Stimulated activated CD8-positive, alpha-beta memory T cell treated with anti-CD3 and anti-CD28 coated beads, Interleukin-2, amount 100 ng/mL, for 48 hours (primary cell): ENCODE results near the gene SYNE3.

Experiments
- DNase-seq, 2 donors: peaks; one replicate each; pipeline ENCODE4 v3.0.0-alpha.2; 2020; ENCODE audit warnings: low read depth in 2 of 2

SYNE3 gene, protein sequence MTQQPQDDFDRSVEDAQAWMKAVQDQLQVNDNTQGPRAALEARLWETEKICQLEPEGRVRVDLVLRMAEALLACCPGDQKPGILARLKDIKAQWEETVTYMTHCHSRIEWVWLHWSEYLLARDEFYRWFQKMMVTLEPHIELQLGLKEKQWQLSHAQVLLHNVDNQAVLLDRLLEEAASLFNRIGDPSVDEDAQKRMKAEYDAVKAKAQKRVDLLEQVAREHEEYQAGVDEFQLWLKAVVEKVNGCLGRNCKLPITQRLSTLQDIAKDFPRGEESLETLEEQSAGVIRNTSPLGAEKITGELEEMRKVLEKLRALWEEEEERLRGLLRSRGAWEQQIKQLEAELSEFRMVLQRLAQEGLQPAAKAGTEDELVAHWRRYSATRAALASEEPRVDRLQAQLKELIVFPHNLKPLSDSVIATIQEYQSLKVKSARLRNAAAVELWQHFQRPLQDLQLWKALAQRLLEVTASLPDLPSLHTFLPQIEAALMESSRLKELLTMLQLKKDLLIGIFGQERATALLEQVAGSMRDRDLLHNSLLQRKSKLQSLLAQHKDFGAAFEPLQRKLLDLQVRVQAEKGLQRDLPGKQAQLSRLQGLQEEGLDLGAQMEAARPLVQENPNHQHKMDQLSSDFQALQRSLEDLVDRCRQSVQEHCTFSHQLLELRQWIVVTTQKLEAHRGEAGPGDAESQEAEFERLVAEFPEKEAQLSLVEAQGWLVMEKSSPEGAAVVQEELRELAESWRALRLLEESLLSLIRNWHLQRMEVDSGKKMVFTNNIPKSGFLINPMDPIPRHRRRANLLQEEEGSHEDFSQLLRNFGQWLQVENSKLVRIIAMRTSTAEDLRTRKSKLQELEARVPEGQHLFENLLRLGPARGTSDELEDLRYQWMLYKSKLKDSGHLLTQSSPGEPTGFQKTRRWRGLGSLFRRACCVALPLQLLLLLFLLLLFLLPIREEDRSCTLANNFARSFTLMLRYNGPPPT

DNA sequence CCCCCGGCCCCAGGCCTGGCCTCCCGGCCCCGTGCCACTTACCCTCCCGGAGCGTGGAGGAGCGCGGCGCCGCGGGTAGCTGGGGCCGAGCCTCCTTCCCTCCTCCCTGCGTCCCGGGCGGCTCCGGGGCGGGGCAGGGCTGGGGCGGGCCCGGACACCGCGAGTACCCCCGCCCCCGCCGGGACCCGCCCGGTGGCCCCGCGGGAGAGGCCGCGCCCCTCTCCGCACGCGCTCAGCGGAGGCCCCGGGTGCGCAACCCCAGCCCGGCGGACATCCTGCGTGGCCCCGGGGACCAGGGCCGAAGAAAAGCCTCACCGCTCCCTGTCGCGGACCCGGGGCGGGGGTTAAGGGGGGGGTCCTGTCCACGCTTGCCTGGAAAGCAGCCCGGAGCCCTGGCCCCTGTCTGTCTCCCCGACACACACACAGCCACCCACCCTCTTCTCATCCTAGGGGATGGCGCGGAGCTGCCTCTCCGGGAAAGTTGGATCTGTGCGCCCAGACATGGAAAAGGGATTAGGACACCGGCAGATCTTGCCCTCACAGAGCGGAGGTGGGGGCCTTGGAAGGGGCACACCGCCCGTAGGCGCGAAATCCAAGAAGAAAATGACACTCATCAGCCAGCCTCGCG lies at the start of gene SYNE3:
Gene SYNE3, minus strand, starts transcription at position 97 of the 628 bp plus-strand sequence. CDS start 40,829 bp downstream, outside the sequence.
- DNase-seq: peak in 1 of 2 donors; percentile 45

DNA sequence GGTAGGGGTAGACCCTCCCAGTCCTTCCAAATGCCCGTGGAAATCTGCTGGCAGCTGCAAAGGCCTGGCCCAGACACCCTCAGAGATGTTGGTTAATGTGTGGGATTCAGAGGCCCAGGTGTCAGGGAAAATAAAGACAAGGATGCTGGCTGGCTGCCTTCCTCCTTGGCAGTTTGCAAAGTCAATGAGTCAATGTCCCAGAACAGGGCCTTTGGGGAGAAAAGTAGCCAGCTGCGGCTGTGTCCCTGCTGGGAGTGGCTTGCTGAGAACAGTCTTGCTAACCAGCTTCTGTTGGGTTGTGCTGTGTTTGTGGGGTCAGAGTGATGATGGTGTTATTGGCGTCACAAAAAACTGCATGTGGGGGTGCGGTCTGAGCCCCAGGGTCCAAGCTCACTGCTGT lies 47.6 kb upstream of the SYNE3 start:
- no peak for DNase-seq

DNA sequence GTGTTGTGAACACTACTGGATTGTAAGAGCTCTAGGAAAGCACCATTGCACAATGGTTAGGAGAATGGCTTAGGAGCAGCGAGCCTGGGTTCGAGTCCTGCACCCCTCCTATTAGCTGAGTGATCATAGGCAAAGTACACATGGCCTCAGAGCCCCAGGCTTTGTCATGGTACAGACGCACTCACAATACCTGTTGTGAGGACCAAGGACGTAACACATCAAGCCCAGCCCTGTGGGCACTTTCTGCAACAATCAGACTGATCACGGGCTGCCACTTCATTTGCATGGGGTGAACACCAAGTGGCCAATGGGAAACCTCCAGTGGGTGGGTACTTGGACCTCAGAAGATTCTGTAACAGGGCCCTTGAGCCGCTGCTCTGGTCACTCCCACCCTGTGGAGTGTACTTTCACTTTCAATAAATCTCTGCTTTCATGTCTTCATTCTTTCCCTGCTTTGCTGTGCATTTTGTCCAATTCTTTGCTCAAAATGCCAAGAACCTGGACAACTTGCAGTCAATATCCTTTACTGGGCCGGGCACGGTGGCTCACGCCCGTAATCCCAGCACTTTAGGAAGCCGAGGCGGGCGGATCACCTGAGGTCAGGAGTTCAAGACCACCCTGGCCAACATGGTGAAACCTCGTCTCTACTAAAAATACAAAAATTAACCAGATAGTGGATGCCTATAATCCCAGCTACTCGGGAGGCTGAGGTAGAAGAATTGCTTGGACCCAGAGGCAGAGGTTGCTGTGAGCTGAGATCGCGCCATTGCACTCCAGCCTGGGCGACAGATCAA lies 46.6 kb upstream of the SYNE3 start:
- DNase-seq: no peak

DNA sequence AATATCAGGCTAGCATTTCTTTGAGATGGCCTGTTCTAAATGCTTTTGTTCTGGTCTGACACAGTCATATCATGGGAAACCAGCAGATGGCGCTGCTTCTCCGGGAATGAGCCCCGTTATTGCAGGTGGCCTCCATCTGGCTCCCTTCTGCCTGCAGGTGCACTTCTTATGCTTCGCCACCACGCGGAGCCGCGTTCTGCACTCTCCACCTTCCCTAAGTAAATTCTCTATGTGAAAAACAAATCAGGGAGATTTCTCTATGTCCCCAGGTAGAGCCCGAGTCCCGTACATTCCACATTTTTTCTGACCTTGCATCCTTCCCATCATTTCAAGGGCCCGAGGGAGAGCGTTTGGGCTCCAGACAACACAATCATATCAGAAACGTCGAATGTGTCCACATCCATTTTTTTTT lies 44.6 kb upstream of the SYNE3 start:
- peak; percentile 73 to 85 for DNase-seq

DNA sequence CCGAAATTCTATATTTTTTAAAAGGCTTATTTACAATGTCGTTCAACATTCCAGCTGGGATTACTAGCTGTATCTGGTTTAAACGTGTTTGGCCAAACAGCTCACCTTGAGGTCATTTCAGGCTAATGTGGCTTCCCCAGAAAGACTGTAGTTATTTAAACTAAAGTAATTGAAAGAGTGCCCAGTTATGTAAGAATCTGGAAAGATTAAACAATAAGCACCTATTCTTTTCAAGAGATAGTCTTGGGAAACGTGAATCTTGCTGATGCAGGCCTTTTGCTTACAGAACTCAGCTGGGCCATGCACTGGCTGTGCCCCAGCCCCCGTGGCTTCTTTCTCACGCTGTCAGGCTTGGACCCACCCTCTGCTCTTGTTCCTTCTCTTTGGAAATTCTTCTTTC lies 42.8 kb upstream of the SYNE3 start:
- no peak for DNase-seq

DNA sequence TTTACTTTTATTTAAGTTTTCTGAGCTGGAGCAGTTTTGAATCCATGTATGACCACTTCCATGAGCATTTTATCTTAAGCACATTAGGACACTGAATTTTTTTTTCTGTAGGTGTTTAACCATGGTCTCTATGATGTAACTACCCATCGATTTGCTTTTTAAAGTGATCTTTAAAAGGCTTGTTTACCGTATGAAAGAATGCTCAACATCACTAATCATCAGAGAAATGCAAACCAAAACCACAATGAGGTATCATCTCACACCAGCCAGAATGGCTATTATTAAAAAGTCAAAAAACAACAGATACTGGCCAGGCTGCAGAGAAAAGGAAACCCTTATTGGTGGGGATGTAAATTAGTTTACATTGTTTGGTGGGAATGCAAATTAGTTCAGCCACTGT lies 41.4 kb upstream of the SYNE3 start:
- DNase-seq: no peak

DNA sequence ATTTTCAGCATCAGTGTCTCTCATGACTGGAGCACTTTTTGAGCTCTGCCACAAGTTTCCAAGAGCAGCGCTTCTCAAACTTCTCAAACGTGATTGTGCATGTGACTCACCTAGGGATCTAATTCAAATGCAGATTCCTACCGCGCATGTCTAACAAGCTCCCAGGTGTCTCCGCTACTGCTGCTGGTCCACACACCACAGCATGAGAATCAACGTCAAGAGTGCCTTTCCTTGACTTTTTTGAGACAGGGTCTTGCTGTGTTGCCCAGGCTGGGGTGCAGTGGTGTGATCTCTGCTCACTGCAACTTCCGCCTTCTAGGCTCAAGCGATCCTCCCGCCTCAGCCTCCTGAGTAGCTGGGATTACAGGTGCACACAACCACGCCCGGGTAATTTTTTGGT lies 40.8 kb upstream of the SYNE3 start:
- DNase-seq: no peak

DNA sequence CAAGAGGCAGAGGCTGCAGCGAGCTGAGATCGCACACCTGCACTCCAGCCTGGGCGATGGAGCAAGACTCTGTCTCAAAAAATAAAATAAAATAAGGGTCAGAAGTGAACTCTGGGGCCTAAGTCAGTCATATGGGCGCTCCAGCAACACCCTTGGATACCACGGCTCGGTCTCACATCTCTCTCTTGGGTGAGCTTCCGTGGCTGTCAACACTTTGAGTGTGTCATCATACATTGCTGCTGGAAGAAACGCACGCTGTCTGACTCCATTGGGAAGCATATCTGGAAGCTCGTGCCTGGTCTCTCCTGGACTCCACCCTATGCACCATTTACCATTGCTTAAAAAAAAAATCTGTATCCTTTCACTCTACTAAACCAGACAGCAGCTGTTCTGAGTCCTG lies 38.6 kb upstream of the SYNE3 start:
- no peak for DNase-seq

DNA sequence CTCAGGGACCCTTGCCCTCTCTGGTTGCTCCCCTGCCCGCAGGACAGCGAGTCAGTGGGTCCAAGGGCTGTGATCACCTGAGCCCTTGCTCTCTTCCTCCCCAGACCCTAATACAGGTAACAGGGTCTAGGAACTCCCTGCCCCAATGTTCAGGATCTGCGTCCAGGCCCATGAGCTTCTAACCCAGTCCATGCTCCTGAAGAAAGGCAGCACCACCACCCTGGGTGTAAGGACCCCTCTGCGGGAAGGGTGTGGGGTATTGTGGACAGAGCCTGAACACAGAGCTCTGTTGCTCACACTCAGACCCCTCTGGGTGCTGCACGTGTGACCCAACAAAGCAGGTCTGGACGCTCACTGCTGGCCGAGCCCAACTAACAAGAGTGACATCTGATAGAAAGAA lies 36.7 kb upstream of the SYNE3 start:
- no peak for DNase-seq

DNA sequence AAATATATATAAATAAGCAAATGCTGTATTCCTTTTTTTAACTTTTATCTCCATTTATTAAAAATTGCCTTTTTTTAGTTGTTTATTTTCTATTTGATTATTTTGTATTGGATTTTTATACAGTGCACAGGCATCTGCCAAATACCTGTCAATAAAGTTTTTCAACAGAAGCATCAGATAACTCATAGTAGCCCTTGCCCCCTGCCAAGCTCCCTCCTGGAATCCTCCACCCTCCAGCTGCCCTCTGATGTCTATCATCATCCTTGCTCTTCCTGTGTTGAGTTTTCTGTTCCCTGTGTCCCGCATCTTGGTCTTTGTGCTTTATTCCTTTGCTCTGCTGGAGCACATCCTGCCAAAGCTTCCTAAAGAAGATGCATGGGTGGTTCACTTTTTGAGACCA lies 35.0 kb upstream of the SYNE3 start:
- no peak for DNase-seq

DNA sequence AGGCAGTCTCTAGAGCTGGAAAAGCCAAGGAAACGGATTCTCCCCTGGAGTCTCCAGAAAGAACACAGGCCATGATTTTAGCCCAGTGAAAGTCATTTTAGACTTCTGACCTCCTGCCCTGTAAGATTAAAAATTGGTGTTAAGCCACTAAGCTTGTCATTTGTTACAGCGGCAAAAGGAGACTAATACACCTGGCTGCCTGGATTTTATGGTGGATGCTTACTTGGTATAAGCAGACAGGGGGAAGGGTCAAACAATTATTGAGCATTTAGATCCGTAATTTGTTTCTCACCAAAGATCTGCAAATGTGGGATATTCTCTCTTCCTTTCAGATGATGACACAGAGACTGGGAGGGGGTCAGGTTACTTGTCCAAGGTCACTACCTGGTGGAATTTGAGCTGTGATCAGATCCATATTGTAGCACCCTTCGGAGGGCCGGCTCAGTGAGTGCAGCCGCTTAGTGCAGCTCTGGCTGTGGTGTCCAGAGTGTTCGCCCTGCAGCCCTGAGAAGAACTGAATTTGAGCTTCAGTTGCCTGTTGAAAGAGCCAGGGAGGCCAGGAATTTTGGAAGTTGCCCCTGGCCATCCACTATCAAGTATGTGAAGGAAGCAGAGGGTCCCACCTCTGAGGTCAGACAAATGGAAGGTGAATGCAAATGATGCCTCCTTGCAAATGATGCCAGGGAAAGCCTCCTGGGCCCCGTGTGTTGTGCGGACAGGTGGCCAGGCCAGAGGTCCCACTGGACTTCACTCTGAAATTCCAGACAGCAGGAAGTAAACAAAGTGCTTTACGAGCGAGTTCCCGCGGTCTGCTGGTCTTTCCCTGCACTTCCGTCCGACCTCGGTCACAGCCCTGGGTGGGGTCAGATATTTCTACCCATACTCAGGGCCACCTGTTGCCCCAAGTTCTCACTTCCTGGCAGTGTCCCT lies 33.5 kb upstream of the SYNE3 start:
- DNase-seq: no peak

DNA sequence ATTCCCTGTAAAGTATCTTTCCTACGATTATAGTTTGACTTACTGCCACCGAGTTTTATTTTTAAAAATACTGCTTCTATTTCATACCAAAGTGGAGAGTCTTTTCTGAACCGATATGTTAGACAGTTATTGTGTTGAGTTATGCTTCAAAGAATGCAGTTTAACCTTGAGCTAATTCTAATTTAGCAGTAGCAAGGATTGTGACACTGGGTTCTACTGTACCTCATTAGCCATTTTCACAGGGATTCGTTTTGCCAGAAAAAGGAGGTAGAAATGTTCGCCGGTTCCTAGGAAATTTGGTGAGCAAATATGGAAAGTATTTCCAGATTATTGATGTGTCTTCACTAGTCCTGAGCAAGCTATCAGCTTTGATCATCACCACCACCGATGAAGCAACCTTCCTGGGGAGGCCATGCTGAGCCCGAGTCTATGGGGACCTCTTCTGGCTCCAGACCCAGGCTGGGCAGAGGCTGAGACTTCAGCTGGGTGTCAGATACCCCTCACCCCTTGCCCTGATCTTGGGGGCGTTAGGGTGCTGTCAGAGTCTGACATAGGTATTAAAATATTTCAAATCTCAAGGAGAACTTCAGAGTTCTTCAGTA lies 32.0 kb upstream of the SYNE3 start:
- DNase-seq: no peak

DNA sequence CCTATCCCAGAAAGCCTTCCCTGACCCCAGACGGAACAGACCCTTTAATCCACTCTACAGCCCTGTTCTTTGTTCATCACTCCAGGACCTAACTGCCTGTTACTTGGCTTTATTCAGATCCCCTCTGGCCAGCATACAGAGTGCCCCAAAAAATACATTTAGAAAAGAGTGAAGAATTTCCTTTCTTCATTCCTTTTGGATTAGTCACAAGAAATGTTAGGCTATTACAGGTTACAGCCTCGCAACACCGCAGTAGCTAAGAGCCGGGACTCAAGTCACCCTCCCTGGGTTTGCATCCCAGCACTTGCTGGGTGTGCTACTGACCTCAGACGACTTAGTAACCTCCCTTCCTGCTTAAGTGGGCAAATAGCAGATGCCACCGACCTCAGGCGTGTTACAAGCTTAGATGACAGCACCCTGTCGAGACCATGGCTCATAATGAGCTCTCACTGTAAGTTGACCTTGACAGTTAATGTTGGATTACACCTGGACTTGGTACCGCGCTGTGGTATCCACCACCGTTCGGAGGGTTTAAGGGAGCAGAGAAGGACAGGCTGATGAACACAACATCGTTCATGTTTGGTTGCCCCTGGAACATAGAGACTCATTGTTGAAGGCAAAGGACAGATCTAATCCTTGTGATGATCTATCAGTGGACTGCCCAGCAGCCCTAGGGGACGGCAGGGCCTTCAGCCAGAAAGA lies 31.3 kb upstream of the SYNE3 start:
- no peak for DNase-seq

DNA sequence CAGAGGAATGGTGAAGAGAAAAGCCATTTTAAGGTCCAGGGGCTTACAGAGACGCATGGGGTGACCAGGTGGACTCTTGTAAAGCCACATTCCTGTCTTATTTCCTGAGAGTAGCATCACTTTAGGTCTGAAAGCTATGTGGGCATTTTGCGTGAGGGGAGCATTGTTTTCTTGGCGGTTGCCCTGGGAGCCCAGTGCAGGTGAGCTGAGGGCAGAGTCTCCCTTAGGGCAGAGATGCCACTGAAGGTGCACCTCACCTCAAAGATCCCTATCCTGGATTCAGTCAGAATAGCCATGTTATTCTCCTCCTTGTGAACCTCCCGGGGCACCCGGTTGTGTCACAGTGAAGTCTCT lies 30.8 kb upstream of the SYNE3 start:
- no peak for DNase-seq

DNA sequence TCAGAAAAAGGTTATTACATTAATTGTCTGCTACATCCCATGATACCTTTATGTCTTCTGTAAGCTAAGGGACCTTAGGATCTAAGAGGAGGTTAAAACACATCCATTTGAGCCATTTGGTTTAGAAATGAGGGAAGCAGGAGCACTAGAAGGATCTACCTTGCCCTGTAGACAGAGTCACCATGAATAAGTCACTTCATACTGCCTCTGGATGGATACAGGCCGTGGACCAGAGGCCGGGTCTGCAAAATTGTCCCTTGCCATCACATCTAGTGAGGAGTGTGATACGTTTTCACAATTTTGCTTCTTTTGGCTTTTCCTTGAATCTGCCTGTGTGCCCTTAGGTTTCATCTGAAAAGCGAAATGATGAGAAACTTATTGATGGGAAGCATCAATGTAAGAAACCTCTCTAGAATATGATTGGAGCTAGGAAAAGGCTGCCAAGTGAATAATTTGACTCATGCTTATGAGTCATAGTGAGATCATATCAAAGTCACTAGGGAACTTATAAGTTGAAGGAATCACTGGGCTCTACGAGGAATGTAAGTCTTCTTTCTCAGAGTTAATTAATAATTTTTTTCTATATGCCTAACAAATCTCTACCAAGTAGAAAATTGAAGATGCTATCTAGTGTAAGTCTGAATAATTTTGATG lies 29.2 kb upstream of the SYNE3 start:
- no peak for DNase-seq

DNA sequence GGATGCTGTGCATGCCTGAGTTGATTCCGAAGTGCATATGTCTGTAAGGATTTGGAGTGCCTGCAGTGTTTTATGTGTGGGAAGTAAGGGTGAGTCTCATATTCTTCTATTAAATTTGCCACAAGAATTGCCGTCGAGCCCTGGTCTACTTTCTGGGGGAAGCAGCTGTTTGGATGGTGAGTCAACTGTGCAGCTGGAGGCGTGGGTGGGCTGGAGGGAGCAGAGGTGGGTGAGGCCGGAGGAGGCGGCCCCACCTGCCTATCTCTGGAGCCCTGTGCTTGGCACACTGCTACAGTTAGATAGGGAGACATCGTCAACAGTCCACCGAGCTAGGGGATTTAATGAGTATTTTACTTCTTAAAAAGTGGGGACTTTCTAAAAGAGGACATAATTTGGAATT lies 28.1 kb upstream of the SYNE3 start:
- no peak for DNase-seq

DNA sequence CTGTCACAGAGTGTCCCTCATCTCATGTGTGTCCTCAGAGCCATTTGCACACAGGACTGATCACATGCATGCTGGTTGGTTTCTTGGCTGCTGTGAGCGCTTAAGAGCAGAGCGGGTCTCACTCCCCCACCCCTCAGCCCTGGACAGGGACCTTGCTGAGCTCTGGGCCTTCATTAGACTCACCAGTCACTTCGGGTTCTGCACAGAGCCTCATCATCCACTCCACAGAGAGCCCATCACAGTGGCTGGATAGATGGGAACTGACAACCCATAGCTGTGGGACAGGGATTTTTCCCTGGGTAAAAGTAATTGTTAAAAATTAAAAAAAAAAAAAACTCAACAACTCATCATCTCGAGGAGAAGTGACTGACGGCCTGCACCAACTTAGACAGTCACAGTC lies 26.6 kb upstream of the SYNE3 start:
- DNase-seq: no peak

DNA sequence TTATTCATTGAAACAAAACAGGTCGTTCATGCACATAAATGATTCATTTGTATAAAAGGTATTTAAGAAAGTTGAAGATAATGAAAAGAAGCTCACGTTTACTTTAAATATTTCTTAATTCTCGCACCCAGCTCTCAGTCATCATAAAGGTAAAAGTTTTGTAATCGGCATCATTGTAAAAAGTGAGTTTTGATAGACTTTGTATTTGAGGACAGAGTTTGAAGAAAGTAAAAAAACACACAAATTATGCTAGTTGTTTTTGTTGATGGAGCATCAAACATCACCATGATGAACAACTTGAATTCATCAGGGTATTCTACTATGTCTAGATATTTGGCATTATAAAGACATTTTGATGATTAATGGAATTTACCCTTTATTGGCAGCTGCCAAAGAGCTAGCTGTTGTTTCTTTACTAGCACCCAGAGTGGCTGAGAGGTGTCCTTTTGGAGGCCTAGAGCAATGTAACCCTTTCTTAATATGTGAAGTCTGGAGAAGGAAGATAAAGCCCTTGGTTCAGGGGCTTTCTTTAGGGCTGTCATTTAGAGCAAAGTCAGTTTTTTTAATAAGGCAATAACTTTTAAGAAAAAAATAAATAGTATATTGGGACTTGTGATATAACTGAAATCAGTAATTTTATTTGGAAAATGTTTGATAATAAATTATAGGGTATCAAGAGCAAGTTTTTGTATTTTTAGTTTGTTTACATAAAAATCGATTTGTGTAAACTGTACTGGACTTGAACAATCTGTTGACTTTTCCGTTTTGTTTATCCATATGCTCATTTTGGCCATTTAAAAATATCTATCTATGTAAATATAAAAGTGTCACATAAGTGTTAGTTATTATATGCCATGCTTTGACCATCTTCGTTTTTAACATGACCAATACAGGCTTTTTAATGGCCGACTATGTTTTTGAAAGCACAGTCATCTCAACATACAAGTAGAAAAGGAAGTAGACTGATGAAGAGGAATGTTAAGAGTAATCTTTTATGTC lies 25.8 kb upstream of the SYNE3 start:
- DNase-seq: no peak
